IPS-15b (cell line): ENCODE measurements around the gene SHOX.
"Not testable (repeated sequence)": the region's sequence is repeated elsewhere in the genome, so short reads cannot be mapped to it uniquely, and the experiment has no call there.

ENCODE experiments used
- H3K27me3 ChIP-seq: one replicate; pipeline ENCODE4 v1.6.1; 2013; ENCODE audit warnings: low read length; ENCODE audit not compliant: control insufficient read depth, insufficient read depth
- H3K36me3 ChIP-seq: one replicate; pipeline ENCODE4 v1.6.1; 2013; ENCODE audit warnings: low read length; ENCODE audit not compliant: control insufficient read depth, insufficient read depth
- H3K4me1 ChIP-seq: one replicate; pipeline ENCODE4 v1.6.1; 2013; ENCODE audit warnings: mild to moderate bottlenecking, low read length; ENCODE audit not compliant: control insufficient read depth, insufficient read depth
- H3K4me3 ChIP-seq: one replicate; pipeline ENCODE4 v1.5.1; 2013; ENCODE audit warnings: low read depth, low read length
- H3K9ac ChIP-seq: one replicate; pipeline ENCODE4 v1.6.1; 2013; ENCODE audit warnings: low read depth, mild to moderate bottlenecking, low read length
- H3K9me3 ChIP-seq: one replicate; pipeline ENCODE4 v1.6.1; 2013; ENCODE audit warnings: mild to moderate bottlenecking, low read length; ENCODE audit not compliant: control insufficient read depth, insufficient read depth

Gene SHOX

DNA sequence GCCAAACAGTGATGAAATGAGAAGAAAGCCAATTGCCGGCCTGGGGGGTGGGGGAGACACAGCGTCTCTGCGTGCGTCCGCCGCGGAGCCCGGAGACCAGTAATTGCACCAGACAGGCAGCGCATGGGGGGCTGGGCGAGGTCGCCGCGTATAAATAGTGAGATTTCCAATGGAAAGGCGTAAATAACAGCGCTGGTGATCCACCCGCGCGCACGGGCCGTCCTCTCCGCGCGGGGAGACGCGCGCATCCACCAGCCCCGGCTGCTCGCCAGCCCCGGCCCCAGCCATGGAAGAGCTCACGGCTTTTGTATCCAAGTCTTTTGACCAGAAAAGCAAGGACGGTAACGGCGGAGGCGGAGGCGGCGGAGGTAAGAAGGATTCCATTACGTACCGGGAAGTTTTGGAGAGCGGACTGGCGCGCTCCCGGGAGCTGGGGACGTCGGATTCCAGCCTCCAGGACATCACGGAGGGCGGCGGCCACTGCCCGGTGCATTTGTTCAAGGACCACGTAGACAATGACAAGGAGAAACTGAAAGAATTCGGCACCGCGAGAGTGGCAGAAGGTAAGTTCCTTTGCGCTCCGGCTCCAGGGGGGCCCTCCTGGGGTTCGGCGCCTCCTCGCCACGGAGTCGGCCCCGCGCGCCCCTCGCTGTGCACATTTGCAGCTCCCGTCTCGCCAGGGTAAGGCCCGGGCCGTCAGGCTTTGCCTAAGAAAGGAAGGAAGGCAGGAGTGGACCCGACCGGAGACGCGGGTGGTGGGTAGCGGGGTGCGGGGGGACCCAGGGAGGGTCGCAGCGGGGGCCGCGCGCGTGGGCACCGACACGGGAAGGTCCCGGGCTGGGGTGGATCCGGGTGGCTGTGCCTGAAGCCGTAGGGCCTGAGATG, at the start of gene SHOX:
Gene SHOX, plus strand, starts transcription at position 180 of the 885 bp plus-strand sequence. Its CDS starts 107 bp downstream, at position 287.
- Histone ChIP-seq H3K4me3 (peak within 1 kb of the TSS; percentile 43), H3K9me3 (no peaks in the 10 kb centered on the region), H3K4me1 (peaks cover 3% of the 10 kb centered on the region), H3K9ac (no peak within 1 kb of the TSS), H3K27me3 (peaks cover 96% of the 10 kb centered on the region), H3K36me3 (no peaks in the 10 kb centered on the region)

DNA sequence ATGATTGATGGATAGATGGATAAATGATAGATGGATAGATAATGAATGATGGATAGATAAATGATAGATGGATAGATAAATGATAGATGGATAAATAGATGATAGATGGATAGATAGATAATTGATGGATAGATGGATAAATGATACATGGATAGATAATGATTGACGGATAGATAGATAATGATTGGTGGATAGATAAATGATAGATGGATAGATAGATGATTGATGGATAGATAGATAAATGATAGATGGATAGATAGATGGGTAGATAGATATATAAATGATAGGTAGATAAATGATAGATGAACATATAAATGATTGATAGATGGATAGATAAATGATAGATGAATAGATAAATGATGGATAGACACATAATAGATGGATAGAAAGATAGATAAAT, 49.5 kb upstream of the SHOX start:
- Histone ChIP-seq H3K9me3 (no peaks in the 10 kb centered on the region), H3K27me3 (peaks cover 15% of the 10 kb centered on the region), H3K4me3 (no peak overlapping the region), H3K4me1 (no peaks in the 10 kb centered on the region), H3K36me3 (no peaks in the 10 kb centered on the region), H3K9ac (no peak overlapping the region)

DNA sequence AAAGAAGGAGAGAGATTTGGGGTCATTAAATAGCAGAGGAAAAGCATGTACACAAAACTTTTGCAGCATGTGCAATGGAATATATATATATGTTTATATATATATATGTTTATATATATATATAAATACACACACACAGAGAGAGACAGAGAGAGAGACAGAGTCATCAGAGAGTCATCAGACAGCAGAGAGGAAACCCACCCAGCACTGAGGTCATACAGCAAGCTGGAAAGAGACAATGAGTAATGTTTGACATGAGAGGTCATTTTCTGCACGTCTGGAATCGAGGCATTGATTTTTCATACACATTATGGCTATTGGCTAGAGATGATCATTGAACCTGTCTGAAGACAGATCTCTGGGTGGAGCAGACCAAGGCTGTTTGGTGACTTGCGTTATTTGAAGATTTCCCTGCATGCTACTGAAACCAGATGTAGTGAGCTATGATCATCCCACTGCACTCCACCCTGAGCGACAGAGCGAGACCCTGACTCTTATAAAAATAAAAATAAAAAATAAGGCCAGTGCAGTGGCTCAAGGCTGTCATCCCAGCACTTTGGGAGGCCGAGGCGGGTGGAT, 48.8 kb upstream of the SHOX start:
- Histone ChIP-seq H3K36me3 (no peaks in the 10 kb centered on the region), H3K9me3 (no peaks in the 10 kb centered on the region), H3K27me3 (peaks cover 15% of the 10 kb centered on the region), H3K4me3 (no peak overlapping the region), H3K9ac (no peak overlapping the region), H3K4me1 (no peaks in the 10 kb centered on the region)

DNA sequence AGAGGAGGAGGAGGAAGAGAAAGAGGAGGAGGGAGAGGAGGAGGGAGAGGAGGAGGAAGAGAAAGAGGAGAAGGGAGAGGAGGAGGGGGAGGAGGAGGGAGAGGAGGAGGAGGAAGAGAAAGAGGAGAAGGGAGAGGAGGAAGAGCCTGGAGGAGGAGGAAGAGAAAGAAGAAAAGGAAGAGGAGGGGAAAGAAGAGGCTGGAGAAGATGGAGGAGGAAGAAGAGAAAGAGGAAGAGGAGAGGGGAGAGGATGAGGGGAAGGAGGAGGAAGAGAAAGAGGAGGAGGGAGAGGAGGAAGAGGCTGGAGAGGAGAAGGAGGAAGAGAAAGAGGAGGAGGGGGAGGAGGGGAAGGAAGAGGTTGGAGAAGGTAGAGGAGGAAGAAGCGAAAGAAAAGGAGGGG, 46.0 kb upstream of the SHOX start:
- H3K27me3 ChIP-seq, result peaks cover 15% of the 10 kb centered on the region
- H3K9me3 ChIP-seq, result no peaks in the 10 kb centered on the region
- no peaks in the 10 kb centered on the region for H3K36me3 ChIP-seq
- peaks cover 2% of the 10 kb centered on the region for H3K4me1 ChIP-seq
- H3K4me3 ChIP-seq, result no peak overlapping the region
- H3K9ac ChIP-seq, result no peak overlapping the region

DNA sequence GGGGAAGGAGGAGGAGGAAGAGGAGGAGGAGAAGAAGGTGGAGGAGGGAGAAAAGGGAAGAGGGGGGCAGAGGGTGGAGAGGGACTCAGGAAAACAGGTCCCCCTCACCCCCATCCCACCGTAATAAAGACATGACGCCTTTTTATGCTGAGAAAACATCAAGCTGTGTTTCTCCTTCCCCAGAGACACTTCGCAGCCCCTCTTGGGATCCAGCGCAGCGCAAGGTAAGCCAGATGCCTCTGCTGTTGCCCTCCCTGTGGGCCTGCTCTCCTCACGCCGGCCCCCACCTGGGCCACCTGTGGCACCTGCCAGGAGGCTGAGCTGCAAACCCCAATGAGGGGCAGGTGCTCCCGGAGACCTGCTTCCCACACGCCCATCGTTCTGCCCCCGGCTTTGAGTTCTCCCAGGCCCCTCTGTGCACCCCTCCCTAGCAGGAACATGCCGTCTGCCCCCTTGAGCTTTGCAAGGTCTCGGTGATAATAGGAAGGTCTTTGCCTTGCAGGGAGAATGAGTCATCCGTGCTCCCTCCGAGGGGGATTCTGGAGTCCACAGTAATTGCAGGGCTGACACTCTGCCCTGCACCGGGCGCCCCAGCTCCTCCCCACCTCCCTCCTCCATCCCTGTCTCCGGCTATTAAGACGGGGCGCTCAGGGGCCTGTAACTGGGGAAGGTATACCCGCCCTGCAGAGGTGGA, 45.3 kb upstream of the SHOX start:
- Histone ChIP-seq H3K36me3 (no peaks in the 10 kb centered on the region), H3K4me1 (peaks cover 2% of the 10 kb centered on the region), H3K27me3 (peaks cover 15% of the 10 kb centered on the region), H3K4me3 (peak overlapping the region; percentile 22), H3K9me3 (no peaks in the 10 kb centered on the region), H3K9ac (no peak overlapping the region)

DNA sequence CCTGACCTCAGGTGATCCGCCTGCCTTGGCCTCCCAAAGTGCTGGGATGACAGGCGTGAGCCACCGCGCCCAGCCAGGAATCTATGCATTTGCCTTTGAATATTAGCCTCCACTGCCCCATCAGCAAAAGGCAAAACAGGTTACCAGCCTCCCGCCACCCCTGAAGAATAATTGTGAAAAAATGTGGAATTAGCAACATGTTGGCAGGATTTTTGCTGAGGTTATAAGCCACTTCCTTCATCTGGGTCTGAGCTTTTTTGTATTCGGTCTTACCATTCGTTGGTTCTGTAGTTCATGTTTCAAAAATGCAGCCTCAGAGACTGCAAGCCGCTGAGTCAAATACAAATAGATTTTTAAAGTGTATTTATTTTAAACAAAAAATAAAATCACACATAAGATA, 44.2 kb upstream of the SHOX start:
- H3K27me3 ChIP-seq, result peaks cover 15% of the 10 kb centered on the region
- no peak overlapping the region for H3K9ac ChIP-seq
- no peaks in the 10 kb centered on the region for H3K36me3 ChIP-seq
- no peaks in the 10 kb centered on the region for H3K9me3 ChIP-seq
- no peak overlapping the region for H3K4me3 ChIP-seq
- peaks cover 2% of the 10 kb centered on the region for H3K4me1 ChIP-seq

DNA sequence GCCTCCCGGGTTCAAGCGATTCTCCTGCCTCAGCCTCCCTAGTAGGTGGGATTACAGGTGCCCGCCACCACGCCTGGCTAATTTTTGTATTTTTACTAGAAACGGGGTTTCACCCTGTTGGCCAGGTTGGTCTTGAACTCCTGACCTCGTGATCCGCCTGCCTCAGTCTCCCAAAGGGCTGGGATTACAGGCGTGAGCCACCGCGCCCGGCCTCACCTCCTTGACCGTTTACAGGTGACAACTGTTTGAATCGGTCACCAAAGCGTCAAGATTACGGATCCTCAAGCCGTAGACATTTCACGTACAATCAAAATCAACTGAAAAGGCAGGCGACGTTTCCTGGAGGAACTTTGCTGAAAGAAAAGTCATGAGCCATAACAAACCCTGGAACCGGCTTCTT, 41.3 kb upstream of the SHOX start:
- not testable (repeated sequence) for H3K4me1 ChIP-seq, H3K36me3 ChIP-seq, H3K9me3 ChIP-seq, H3K4me3 ChIP-seq, H3K9ac ChIP-seq
- peaks cover 12% of the 10 kb centered on the region for H3K27me3 ChIP-seq

DNA sequence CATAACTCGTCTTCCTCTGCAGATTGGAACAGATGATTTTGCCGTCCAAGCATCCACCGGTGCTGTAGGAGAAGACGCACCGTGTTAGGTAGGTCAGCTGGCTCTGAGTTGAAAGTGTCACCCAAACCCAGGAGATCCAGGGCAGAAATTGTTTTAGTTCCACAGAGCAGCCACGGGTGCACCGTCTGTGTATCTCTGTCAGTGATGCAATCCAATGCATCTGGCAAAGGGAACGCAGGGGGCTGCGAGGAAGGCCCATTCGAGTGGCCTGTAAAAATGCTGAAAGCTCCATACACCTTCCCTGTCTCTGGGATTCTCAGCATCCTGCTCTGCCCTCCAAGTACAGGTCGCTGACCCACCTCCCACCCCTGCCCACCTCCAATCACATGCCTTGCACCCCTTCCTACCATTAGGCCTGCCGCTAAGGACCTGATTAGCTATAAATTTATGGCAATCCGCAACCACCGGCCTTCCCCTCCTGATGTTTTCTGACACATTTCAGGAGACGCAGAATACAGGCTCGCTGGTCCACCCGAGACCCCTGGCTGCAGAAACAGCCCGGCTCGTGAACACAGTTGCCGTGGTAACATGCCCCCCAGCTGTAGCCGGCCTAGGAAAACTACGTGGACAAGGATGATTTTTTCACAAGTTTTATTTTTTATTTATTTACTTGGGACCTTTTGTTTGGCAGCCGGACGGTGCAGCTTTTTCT, 39.7 kb upstream of the SHOX start:
- Histone ChIP-seq H3K36me3 (no peaks in the 10 kb centered on the region), H3K4me3 (no peak overlapping the region), H3K9me3 (peaks cover 4% of the 10 kb centered on the region), H3K27me3 (no peaks in the 10 kb centered on the region), H3K4me1 (peaks cover 2% of the 10 kb centered on the region), H3K9ac (no peak overlapping the region)

DNA sequence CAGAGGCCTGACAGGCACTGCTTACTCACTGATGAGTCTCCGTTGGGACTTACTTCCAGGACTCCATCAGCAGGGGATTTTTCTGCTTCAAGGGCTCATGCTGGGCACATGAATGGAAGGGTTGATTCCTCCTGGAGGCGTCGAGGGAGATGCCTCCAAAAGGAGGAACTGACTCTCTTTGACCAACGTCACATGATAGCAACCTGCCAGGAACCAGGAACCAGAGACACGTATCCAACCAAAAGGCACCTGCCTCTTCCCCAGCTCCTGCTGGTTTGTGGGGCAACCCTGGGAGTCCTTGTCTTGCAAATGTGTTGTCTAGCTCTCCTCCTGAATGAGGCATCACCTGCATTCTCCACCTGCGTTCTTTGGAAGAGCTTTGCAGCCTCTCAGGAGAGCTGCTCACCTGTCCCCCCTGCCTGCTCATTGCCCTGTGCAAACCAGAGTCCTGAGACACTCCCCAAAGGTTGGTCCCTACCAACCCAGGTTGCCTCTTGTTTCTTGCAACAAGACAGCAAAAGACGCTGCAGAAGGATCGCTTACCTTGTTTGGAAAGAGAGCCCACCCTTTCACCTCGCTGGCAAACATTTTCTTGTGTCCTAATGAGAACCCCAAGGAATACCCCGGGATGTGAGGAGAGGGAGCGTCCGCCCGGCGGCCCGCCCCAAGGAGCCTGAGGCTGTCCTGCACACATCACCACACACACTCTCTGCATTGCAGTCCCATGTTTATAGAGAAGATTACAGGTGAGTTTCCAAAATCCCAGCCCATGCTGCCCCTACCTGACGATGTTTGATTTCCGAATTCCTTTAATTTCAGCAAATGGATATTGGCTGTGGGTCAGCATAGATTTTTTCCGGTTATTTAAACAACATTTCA, 30.5 kb upstream of the SHOX start:
- Histone ChIP-seq H3K27me3 (peaks cover 8% of the 10 kb centered on the region), H3K9me3 (peaks cover 16% of the 10 kb centered on the region), H3K4me3 (no peak overlapping the region), H3K9ac (no peak overlapping the region), H3K4me1 (peaks cover 7% of the 10 kb centered on the region), H3K36me3 (no peaks in the 10 kb centered on the region)

DNA sequence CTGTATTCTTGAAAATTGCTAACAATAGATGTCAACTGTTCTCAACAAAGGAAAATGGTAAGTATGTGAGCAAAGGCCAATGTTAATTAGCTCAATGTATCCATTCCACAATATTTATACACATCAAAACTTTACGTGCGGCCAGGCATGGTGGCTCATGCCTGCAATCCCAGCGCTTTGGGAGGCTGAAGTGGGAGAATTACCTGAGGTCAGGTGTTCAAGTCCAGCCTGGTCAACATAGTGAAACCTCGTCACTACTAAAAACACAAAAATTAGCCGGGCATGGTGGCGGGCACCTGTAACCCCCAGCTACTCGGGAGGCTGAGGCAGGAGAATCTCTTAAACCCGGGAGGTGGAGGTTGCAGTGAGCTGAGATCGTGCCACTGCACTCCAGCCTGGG, 27.6 kb upstream of the SHOX start:
- not testable (repeated sequence) for H3K36me3 ChIP-seq, H3K27me3 ChIP-seq, H3K9ac ChIP-seq, H3K9me3 ChIP-seq, H3K4me1 ChIP-seq, H3K4me3 ChIP-seq

DNA sequence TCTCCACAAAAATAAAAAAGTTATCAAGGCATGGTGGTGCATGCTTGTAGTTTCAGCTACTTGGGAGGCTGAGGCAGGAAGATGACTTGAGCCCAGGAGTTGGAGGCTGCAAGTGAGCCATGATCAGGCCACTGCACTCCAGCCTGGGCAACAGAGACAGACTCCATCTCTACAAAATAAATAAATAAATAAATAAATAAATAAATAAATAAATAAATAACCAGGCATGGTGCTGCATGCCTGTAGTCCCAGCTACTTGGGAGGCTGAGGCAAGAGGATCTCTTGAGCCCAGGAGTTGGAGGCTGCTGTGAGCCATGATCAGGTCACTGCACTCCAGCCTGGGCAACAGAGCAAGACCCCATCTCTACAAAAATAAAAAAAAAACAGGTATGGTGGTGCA, 26.0 kb upstream of the SHOX start:
- not testable (repeated sequence) for H3K4me3 ChIP-seq, H3K9ac ChIP-seq, H3K9me3 ChIP-seq, H3K4me1 ChIP-seq, H3K27me3 ChIP-seq, H3K36me3 ChIP-seq
